Measurements from ENCODE around the gene CD72.
A peak's percentile ranks its signal among the peaks of the same experiment; 100 is the strongest.

Gene CD72

GRCh38 chr9:35618325-35618727 is at the start of gene CD72:
TSS of gene CD72 (minus strand) at chr9:35618413. CDS start at chr9:35618303, 110 bp downstream.
- DNase-seq (ENCODE audit: low read depth in 3 of 3), result no peak

- DNase-seq (ENCODE audit: low read depth in 3 of 3), result no peak
Observed at GRCh38 chr9:35667939-35668338, 49.7 kb upstream of the CD72 start.

- no peak for DNase-seq (ENCODE audit: low read depth in 3 of 3)
Observed at GRCh38 chr9:35666549-35666948, 48.3 kb upstream of the CD72 start.

GRCh38 chr9:35666045-35666444 is 47.8 kb upstream of the CD72 start:
- DNase-seq (ENCODE audit: low read depth in 3 of 3), result no peak

- DNase-seq (ENCODE audit: low read depth in 3 of 3), result no peak
Observed at GRCh38 chr9:35665471-35665818, 47.2 kb upstream of the CD72 start.

GRCh38 chr9:35664531-35665470 is 46.6 kb upstream of the CD72 start, which contains the start of gene ARHGEF39:
TSS of gene ARHGEF39 (minus strand) at chr9:35665195. CDS start at chr9:35665169, 26 bp downstream.
- peak; percentile 40 to 77 (median 41) for DNase-seq (ENCODE audit: low read depth in 3 of 3)

GRCh38 chr9:35662437-35662836 is 44.2 kb upstream of the CD72 start:
- DNase-seq (ENCODE audit: low read depth in 3 of 3), result no peak

- no peak for DNase-seq (ENCODE audit: low read depth in 3 of 3)
Observed at GRCh38 chr9:35661756-35662350, 43.6 kb upstream of the CD72 start.

GRCh38 chr9:35660966-35661415 is 42.8 kb upstream of the CD72 start:
- no peak for DNase-seq (ENCODE audit: low read depth in 3 of 3)

- no peak for DNase-seq (ENCODE audit: low read depth in 3 of 3)
Observed at GRCh38 chr9:35659340-35659739, 41.1 kb upstream of the CD72 start.

- no peak for DNase-seq (ENCODE audit: low read depth in 3 of 3)
Observed at GRCh38 chr9:35658968-35659220, 40.7 kb upstream of the CD72 start.

GRCh38 chr9:35658137-35658967 is 40.1 kb upstream of the CD72 start, which contains the start of gene CCDC107:
TSS of gene CCDC107 (plus strand) at chr9:35658292. CDS start at chr9:35658380, 88 bp downstream.
- peak; percentile 62 to 76 (median 63) for DNase-seq (ENCODE audit: low read depth in 3 of 3)

- DNase-seq (ENCODE audit: low read depth in 3 of 3), result peak; percentile 89 to 97 (median 90)
Observed at GRCh38 chr9:35657546-35658136, 39.4 kb upstream of the CD72 start, which contains the start of gene RMRP. TSS of gene RMRP (minus strand) at chr9:35658019.

GRCh38 chr9:35656831-35657545 is 38.8 kb upstream of the CD72 start:
- DNase-seq (ENCODE audit: low read depth in 3 of 3), result no peak

GRCh38 chr9:35656348-35656747 is 38.1 kb upstream of the CD72 start:
- DNase-seq (ENCODE audit: low read depth in 3 of 3), result no peak

- DNase-seq (ENCODE audit: low read depth in 3 of 3), result no peak
Observed at GRCh38 chr9:35653611-35654010, 35.4 kb upstream of the CD72 start.

- DNase-seq (ENCODE audit: low read depth in 3 of 3), result no peak
Observed at GRCh38 chr9:35652829-35653209, 34.6 kb upstream of the CD72 start.

- no peak for DNase-seq (ENCODE audit: low read depth in 3 of 3)
Observed at GRCh38 chr9:35651956-35652828, 34.0 kb upstream of the CD72 start.

GRCh38 chr9:35650341-35651158 is 32.3 kb upstream of the CD72 start, which contains the start of gene SIT1:
TSS of gene SIT1 (minus strand) at chr9:35650931. CDS start at chr9:35650853, 78 bp downstream.
- peak in 1 of 3 experiments; percentile 58 for DNase-seq (ENCODE audit: low read depth in 3 of 3)
